Measurements from ENCODE around the gene CAMK1. TPM values are rescaled to one million over a fixed set of nuclear protein-coding genes. Genes with fewer than 3 reads are reported as not detected.
A peak's percentile ranks its signal among the peaks of the same experiment; 100 is the strongest.

Gene CAMK1
- total and polyA plus RNA-seq, 9 of the 15 experiments (the other 6 are each of a cell fraction or from before 2014, with no cell fraction given): 0.23 to 10.7 (median 6.0) TPM

GRCh38 chr3:9731206-9732079 lies 38.3 kb downstream of the CAMK1 start, which contains the start of gene BRPF1 (continued):
- TF ChIP-seq ZC3H4 (CRISPR knock-in tag; IDR thresholded peaks at IDR 0.05; ENCODE audit: borderline replicate concordance) (no peak), TOE1 (IDR thresholded peaks at IDR 0.05; ENCODE audit: borderline replicate concordance) (peak; percentile 92), TOE1 (CRISPR knock-in tag; IDR thresholded peaks at IDR 0.05; ENCODE audit: borderline replicate concordance, low read depth) (no peak), MTA1 (IDR thresholded peaks at IDR 0.05; ENCODE audit: borderline replicate concordance) (peak; percentile 47), ILK (tag; IDR thresholded peaks at IDR 0.05; ENCODE audit: borderline replicate concordance, low read depth) (no peak), NCOA2 (IDR thresholded peaks at IDR 0.05; ENCODE audit: partially characterized antibody in 2 of 2) (no peak), NR0B1 (IDR thresholded peaks at IDR 0.05; ENCODE audit: partially characterized antibody) (no peak), TAF15 (IDR thresholded peaks at IDR 0.05; ENCODE audit: low read depth, low read length) (no peak), SRSF3 (IDR thresholded peaks at IDR 0.05; ENCODE audit: insufficient read depth, low read length) (0 out of 2 replicates have a peak, but pooled peaks have one; percentile 20), THAP7 (CRISPR knock-in tag; IDR thresholded peaks at IDR 0.05) (peak; percentile 75; the same call in 1 of the 2 replicates), HLTF (IDR thresholded peaks at IDR 0.05) (peak; percentile 94; the same call in 1 of the 2 replicates), KAT7 (CRISPR knock-in tag; IDR thresholded peaks at IDR 0.05; ENCODE audit: borderline replicate concordance) (peak; percentile 94; the same call in 1 of the 2 replicates), NR3C1 (CRISPR knock-in tag; IDR thresholded peaks at IDR 0.05) (no peak), TCF3 (CRISPR knock-in tag; IDR thresholded peaks at IDR 0.05) (0 out of 2 replicates have a peak, but pooled peaks have one; percentile 11), RERE (CRISPR knock-in tag; IDR thresholded peaks at IDR 0.05; ENCODE audit: borderline replicate concordance) (no peak)
